Measurements from ENCODE around the gene RTL10.

DNA sequence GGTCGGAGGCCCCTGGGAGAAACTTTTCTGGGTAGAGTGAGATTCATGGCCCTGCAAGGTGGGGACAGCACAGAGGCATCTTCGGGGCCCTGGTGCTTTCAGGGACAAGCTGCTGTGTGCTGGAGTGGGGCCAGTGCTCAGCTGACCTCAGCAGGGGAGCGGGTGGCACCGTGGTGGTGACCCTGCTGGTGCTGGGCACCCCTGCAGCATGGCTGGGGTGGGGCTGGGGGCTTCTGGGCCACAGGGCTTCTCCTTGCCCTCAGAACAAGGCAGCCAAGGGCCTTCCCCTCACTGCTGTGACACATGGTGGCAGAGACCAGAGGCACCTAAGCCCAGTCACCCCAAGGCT lies 24.9 kb upstream of the RTL10 start:
- TF ChIP-seq, protein P1, sequence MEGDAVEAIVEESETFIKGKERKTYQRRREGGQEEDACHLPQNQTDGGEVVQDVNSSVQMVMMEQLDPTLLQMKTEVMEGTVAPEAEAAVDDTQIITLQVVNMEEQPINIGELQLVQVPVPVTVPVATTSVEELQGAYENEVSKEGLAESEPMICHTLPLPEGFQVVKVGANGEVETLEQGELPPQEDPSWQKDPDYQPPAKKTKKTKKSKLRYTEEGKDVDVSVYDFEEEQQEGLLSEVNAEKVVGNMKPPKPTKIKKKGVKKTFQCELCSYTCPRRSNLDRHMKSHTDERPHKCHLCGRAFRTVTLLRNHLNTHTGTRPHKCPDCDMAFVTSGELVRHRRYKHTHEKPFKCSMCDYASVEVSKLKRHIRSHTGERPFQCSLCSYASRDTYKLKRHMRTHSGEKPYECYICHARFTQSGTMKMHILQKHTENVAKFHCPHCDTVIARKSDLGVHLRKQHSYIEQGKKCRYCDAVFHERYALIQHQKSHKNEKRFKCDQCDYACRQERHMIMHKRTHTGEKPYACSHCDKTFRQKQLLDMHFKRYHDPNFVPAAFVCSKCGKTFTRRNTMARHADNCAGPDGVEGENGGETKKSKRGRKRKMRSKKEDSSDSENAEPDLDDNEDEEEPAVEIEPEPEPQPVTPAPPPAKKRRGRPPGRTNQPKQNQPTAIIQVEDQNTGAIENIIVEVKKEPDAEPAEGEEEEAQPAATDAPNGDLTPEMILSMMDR (IDR thresholded peaks at IDR 0.05; ENCODE audit: low read depth, low read length) = no peak
- TF ChIP-seq POLR2A (IDR thresholded peaks at IDR 0.05; ENCODE audit: extremely low read depth, insufficient read length) = no peak
- TF ChIP-seq, protein P2, sequence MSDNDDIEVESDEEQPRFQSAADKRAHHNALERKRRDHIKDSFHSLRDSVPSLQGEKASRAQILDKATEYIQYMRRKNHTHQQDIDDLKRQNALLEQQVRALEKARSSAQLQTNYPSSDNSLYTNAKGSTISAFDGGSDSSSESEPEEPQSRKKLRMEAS (IDR thresholded peaks at IDR 0.05; ENCODE audit: low read depth, low read length) = no peak

Measured in NB4 (cell line).